ENCODE data around the gene TMEM109. TPM values are rescaled to one million over a fixed set of nuclear protein-coding genes. Genes with fewer than 3 reads are reported as not detected.

TMEM109 gene
- total and polyA plus RNA-seq, 2 of the 4 experiments (the other 2 are of a cell fraction): 15.1 to 69.7 TPM

DNA sequence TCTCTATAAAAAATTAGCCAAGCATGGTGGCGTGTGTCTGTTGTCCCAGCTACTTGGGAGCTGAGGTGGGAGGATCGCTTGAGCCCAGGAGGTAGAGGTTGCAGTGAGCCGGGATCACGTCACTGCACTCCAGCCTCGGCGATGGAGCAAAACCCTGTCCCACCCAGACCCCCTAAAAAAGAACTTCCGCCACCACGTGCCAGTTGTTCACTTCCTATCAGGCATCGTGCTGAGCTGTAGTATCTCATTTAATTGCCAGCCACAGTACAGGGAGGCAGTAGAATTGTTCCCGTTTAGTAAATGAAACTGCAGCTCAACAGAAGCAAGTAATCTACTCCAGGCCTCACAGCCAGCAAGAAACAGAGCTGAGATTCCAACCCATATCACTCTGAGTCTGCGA is 7.3 kb downstream of the TMEM109 start:
- H3K4me1 ChIP-seq (ENCODE audit: control insufficient read depth, insufficient read depth, low read length): peaks cover 17% of the 10 kb centered on the region
- H3K23ac ChIP-seq (ENCODE audit: low read depth, low read length): no peak overlapping the region
- WGBS, 2 experiments (ENCODE audit: extremely low coverage in 2 of 2, insufficient read length in 1 of 2): 100% methylated on average over 1 of the region's 11 CpGs; no CpG with 5 or more reads in 1 of the 2 experiments
- peaks cover 17 to 61% of the 10 kb centered on the region in 2 experiments for H3K79me1 ChIP-seq (ENCODE audit: low read depth in 1 of 2, low read length in 2 of 2)
- no peak overlapping the region for H2BK5ac ChIP-seq (ENCODE audit: low read depth, low read length, poor library complexity, severe bottlenecking)
- H2AK9ac ChIP-seq (replicated peaks; ENCODE audit: low read depth, low read length, poor library complexity): no peak overlapping the region
- in situ Hi-C loops (cut with MboI; ENCODE audit: low sequenced_read_pairs): loop anchor here (25.0 kb wide), 1 partner anchor 1334 kb away; no protein-coding TSS in a partner anchor
- H4K20me1 ChIP-seq (ENCODE audit: insufficient read depth, low read length): peaks cover 19% of the 10 kb centered on the region
- H3K14ac ChIP-seq (replicated peaks; ENCODE audit: low read depth, low read length): no peak overlapping the region
- H2BK15ac ChIP-seq (ENCODE audit: low read depth, low read length): no peak overlapping the region
- peaks cover 13% of the 10 kb centered on the region; the same call in 1 of the 2 replicates for H3K9me1 ChIP-seq (ENCODE audit: insufficient read depth, low read length)
- BruUV-seq (replicated peaks): no TSS peak
- no peak overlapping the region for H4K8ac ChIP-seq (ENCODE audit: low read depth in 2 of 2, low read length in 2 of 2)
- dilution Hi-C loops (cut with HindIII; ENCODE audit: low sequenced_read_pairs, unreplicated experiment): no loop called here
- H3K18ac ChIP-seq (ENCODE audit: low read depth, low read length): no peak overlapping the region
- intact Hi-C loops (cut with micrococcal nuclease): no loop called here
- H3K27me3 ChIP-seq (ENCODE audit: control insufficient read depth, insufficient read depth, low read length): no peaks in the 10 kb centered on the region
- H3K9me3 ChIP-seq (ENCODE audit: control insufficient read depth, insufficient read depth, low read length): no peaks in the 10 kb centered on the region
- no peak overlapping the region for H3K4me3 ChIP-seq (ENCODE audit: insufficient read depth, low read depth, low read length)
- peaks cover 26% of the 10 kb centered on the region for H3K36me3 ChIP-seq (ENCODE audit: control insufficient read depth, insufficient read depth, low read length)
- TF ChIP-seq CEBPB (IDR thresholded peaks at IDR 0.05; ENCODE audit: low read depth, low read length) (no peak), MAZ (IDR thresholded peaks at IDR 0.05; ENCODE audit: borderline replicate concordance, low read depth, low read length) (no peak), RFX5 (IDR thresholded peaks at IDR 0.05; ENCODE audit: low read depth, low read length) (no peak), CHD1 (IDR thresholded peaks at IDR 0.05; ENCODE audit: low read depth, low read length) (no peak), RAD21 (IDR thresholded peaks at IDR 0.05; ENCODE audit: low read length) (no peak), SMC3 (IDR thresholded peaks at IDR 0.05; ENCODE audit: low read depth, low read length) (no peak)
- TF ChIP-seq, protein P1, sequence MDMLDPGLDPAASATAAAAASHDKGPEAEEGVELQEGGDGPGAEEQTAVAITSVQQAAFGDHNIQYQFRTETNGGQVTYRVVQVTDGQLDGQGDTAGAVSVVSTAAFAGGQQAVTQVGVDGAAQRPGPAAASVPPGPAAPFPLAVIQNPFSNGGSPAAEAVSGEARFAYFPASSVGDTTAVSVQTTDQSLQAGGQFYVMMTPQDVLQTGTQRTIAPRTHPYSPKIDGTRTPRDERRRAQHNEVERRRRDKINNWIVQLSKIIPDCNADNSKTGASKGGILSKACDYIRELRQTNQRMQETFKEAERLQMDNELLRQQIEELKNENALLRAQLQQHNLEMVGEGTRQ (IDR thresholded peaks at IDR 0.05; ENCODE audit: low read depth, low read length): no peak
- DNase-seq (no peak), ATAC-seq (ENCODE audit: low read depth) (no peak)
- ChIA-PET CTCF (interaction anchor here (1.0 kb wide), 1 partner anchor 90 kb away, joined by 3 read pairs; no protein-coding TSS in a partner anchor), POLR2A (ENCODE audit: unreplicated experiment) (no interaction called here)
- no peak overlapping the region for H4K91ac ChIP-seq (ENCODE audit: insufficient read depth, low read depth, low read length)
- no peak overlapping the region for H2BK20ac ChIP-seq (ENCODE audit: low read depth, low read length)
- no peak overlapping the region for H3K4me2 ChIP-seq (ENCODE audit: low read depth, low read length)
- H2BK120ac ChIP-seq (ENCODE audit: low read depth, low read length): no peak overlapping the region
- H2AK5ac ChIP-seq (ENCODE audit: low read depth, low read length): no peak overlapping the region
- no peak overlapping the region for H3K27ac ChIP-seq (ENCODE audit: insufficient read depth, low read length)
- no peak overlapping the region for H3K4ac ChIP-seq (ENCODE audit: low read depth, low read length)
- no peak overlapping the region for H3K9ac ChIP-seq (ENCODE audit: low read depth, low read length)
- H2AFZ ChIP-seq (replicated peaks; ENCODE audit: low read length, poor library complexity): no peak overlapping the region
- H3K56ac ChIP-seq (ENCODE audit: extremely low read depth, insufficient read depth, low read length): no peak overlapping the region
- no peak overlapping the region for H4K5ac ChIP-seq (ENCODE audit: low read depth, low read length)
